GM20000 (cell line): ENCODE results near the gene LHX3.

ENCODE experiments used
- DNase-seq: peaks from one replicate; pipeline ENCODE4 v3.0.0; 2012; ENCODE audit warnings: low spot score
- TF ChIP-seq, protein P1 (sequence below): IDR thresholded peaks from 2 replicates; pipeline ENCODE4 v1.5.1; 2012; ENCODE audit warnings: mild to moderate bottlenecking, control low read depth; ENCODE audit errors: extremely low read depth, missing control alignments

The LHX3 gene

DNA sequence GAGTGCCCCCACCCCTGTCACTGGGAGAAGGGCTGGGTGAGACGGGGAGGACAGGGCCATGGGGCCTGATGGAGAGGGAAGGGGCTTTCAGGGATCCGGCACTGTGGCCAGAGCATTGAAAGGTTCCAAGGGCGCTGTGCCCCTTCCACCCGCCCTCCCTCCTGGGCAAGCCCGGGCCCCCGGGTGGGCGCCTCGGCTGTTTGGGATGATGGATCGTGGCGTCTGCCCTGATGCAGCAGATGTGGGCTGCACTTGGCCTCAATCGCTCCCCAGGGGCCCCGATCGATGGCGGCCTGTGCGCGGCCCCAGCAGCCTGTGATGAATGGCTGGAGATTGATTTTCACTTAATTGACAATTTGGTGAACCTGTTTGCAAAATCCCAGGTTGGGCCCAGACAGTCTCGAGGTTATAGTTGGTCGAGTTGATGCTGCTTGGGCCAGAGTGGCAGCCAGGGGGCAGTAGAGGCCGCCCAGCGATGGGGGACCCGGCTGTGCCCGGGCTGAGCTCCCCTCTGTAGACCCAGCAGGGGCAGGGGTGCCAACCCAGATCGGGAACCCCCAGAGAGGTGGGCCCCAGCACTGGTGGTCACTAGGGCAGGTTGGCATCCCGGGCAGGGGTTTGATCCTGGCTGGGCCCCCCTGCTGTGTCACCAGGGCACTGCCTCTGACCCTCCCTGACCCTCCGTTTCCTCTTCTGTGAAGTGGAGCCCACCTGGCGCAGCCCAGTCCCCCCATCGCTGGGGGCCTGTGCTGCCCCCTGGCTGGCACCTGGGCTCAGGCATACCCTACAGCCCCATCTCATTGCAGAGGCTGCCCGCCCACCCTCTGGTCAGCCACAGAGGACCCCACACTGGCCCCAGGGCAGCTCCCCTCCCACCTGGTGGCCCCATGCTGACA lies 34.7 kb downstream of the LHX3 start:
- TF ChIP-seq, protein P1, sequence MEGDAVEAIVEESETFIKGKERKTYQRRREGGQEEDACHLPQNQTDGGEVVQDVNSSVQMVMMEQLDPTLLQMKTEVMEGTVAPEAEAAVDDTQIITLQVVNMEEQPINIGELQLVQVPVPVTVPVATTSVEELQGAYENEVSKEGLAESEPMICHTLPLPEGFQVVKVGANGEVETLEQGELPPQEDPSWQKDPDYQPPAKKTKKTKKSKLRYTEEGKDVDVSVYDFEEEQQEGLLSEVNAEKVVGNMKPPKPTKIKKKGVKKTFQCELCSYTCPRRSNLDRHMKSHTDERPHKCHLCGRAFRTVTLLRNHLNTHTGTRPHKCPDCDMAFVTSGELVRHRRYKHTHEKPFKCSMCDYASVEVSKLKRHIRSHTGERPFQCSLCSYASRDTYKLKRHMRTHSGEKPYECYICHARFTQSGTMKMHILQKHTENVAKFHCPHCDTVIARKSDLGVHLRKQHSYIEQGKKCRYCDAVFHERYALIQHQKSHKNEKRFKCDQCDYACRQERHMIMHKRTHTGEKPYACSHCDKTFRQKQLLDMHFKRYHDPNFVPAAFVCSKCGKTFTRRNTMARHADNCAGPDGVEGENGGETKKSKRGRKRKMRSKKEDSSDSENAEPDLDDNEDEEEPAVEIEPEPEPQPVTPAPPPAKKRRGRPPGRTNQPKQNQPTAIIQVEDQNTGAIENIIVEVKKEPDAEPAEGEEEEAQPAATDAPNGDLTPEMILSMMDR = peak; percentile 65
- peak; percentile 89 for DNase-seq

DNA sequence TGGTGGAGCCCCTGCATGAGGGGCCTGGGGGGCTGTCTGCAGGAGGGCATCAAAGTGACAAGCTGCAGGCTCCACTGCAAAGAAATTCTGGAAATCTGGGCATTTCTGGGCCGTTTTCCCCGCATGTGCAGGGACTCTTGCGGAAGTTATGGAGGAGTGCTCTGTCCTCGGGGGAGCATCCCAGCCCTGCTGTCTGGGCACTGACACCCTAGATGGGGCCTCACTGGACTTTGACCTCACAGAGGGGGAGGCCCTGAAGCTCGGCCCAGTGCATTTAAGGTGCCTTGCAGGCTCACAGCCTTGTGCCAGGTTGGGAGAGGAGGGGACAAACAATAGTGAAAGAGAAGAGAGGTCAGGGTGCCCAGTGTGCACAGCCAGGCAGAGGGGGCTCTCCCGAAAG lies 35.4 kb downstream of the LHX3 start:
- TF ChIP-seq, protein P1 = no peak
- DNase-seq = no peak

DNA sequence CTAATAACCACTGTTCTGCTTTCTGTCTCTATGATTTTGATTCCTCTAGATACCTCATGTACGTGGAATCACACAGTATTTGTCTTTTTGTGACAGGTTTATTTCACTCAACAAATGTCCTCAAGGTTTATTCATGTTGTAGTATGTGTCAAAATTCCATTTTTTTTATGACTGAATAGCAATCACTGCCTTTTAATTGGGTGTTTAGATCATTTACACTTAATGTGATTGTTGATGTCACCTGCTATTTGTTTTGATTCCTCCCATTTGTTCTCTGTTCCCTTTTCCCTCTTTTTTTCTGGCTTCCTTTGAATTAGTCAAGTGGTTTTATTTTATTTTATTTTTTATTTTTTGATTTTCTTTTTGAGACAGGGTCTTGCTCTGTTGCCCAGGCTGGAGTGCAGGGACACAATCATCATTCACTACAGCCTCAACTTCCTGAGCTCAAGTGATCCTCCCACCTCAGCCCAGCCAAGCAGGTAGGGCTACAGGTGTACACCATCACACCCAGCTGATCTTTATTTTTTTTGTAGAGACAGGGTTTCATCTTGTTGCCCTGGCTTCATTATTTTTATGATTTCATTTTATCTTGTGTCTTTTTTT lies 41.6 kb downstream of the LHX3 start:
- DNase-seq = no peak
- TF ChIP-seq, protein P1 = no peak

DNA sequence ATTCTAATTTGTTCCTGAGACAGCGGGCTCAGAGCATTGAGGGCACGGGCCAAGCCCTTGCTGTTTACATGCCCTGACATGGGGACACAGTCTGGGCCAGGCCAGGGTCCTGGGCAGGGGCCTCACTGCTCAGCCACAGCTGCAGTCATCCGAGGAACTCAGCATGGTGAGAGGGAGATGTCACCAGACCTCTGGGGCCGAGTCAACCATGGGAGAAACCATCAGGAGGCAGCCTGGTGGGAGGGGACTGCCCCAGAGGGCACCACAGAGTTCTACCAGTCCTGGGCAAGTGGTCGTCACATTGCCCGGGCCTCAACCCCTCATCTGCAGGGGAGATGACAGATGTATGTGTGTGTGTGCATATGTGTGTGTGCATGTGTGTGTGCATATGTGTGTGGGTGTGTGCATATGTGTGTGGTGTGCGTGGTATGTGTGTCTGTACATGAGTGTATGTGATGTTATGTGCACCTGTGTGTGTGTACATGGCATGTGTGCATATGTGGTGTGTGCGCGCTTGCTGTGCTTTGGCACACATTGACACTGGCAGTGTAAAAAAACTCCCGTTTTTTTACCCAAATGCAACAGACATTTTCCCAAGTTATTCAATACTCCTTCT lies 43.8 kb downstream of the LHX3 start:
- no peak for DNase-seq

DNA sequence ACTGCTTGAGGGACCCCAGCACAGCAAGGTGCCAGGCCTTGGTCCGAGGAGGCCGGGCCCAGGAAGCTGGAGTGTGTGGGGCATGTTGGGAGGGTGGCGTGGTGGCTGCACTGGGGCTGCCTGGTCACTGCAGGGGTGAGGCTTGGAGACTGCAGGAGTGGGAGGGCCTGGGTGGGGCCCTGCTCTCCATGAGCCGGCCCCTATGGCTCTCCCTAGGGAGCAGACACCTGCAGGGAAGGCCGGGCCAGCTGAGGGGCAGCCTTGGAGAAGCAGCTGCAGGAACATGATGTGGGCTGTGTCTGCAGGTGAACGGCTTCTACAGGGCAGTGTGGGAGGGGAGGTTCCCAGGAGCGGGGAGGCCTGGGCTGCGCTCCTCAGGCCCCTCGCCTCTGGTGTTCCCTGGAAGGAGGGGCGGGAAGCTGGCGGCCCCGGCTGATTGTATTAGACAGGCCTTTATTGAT lies 44.5 kb downstream of the LHX3 start:
- TF ChIP-seq, protein P1 = no peak
- no peak for DNase-seq

More for the DNA sequence above, 43.8 kb downstream of the LHX3 start:
- TF ChIP-seq, protein P1 = no peak

DNA sequence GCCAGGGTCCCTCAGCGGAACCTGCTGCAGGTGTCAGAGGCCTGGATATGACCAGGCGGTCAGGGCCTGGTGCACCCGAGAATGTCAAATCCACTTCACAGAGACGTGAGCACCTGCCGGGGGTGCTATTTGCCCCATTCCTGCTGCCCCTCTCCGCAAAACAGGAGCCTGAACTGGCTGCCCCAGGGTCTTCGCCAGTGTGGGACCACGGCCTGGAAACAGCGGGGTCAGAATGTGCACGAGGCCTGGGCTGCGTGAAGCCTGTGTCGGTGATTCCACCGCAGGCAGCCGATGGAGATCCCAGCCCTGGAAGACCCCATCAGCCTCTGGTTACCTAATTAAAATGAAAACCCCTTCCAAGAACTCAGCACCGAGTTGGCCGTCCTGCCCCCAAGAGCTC lies 45.1 kb downstream of the LHX3 start:
- DNase-seq = no peak
- TF ChIP-seq, protein P1 = no peak
